Esophagus muscularis mucosa (tissue), 4 donors: ENCODE data around the gene S100A6.
"Not testable (repeated sequence)": the region's sequence is repeated elsewhere in the genome, so short reads cannot be mapped to it uniquely, and the experiment has no call there.

Experiments
- EP300 ChIP-seq: sonication (generic); formaldehyde crosslinking; IDR thresholded peaks from one replicate; pipeline ENCODE4 v1.6.1; 2017; ENCODE audit warnings: antibody characterized with exemption
- POLR2A ChIP-seq: fragments of 450-650 bp; IDR thresholded peaks from one replicate; pipeline ENCODE4 v1.6.1; 2017; ENCODE audit warnings: antibody characterized with exemption, moderate library complexity, mild to moderate bottlenecking, low read depth
- POLR2AphosphoS5 ChIP-seq, 2 donors: sonication (generic); formaldehyde crosslinking; IDR thresholded peaks; one replicate each; pipeline ENCODE4 v1.6.1; 2017; ENCODE audit warnings: antibody characterized with exemption in 2 of 2
- TF ChIP-seq, protein P1 (sequence below), 3 experiments: fragments of 200-600 bp in 2 of 3; fragments of 450-650 bp in 1 of 3; sonication (generic) in 2 of 3; IDR thresholded peaks; one replicate each; pipeline ENCODE4 v1.5.1; 2017 to 2019; ENCODE audit warnings: antibody characterized with exemption in 3 of 3, mild to moderate bottlenecking in 2 of 3, moderate library complexity in 1 of 3

DNA sequence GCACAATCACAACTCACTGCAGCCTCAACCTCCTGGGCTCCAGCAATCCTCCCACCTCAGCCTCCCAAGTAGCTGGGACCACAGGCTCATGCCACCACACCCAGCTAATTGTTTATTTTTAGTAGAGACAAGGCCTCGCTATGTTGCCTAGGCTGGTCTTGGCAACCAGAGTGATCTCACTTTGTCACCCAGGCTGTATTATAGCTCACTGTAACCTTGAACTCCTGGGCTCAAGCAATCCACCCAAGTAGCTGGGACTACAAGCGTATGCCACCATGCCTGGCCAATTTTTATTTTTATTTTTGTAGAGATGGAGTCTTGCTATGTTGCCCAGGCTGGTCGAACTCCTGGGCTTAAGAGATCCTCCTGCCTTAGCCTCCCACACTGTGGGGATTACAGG, 26.2 kb upstream of the S100A6 start:
- TF ChIP-seq, protein P1, sequence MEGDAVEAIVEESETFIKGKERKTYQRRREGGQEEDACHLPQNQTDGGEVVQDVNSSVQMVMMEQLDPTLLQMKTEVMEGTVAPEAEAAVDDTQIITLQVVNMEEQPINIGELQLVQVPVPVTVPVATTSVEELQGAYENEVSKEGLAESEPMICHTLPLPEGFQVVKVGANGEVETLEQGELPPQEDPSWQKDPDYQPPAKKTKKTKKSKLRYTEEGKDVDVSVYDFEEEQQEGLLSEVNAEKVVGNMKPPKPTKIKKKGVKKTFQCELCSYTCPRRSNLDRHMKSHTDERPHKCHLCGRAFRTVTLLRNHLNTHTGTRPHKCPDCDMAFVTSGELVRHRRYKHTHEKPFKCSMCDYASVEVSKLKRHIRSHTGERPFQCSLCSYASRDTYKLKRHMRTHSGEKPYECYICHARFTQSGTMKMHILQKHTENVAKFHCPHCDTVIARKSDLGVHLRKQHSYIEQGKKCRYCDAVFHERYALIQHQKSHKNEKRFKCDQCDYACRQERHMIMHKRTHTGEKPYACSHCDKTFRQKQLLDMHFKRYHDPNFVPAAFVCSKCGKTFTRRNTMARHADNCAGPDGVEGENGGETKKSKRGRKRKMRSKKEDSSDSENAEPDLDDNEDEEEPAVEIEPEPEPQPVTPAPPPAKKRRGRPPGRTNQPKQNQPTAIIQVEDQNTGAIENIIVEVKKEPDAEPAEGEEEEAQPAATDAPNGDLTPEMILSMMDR (IDR thresholded peaks at IDR 0.05) = not testable (repeated sequence)
- TF ChIP-seq POLR2AphosphoS5 (IDR thresholded peaks at IDR 0.05); EP300; POLR2A: not testable (repeated sequence)
